K562 (cell line): Measurements from ENCODE around the gene COL15A1. TPM values are rescaled to one million over a fixed set of nuclear protein-coding genes. Genes with fewer than 3 reads are reported as not detected.
A peak's percentile ranks its signal among the peaks of the same experiment; 100 is the strongest.

ENCODE experiments used
- CREB3 ChIP-seq: fragments of 450-650 bp; conservative IDR thresholded peaks from 2 replicates; pipeline ENCODE4 v1.6.1; 2016; ENCODE audit warnings: missing genetic modification characterization, low read depth, mild to moderate bottlenecking, missing compliant biosample characterization, moderate library complexity
- CXXC5 ChIP-seq: fragments of 250-450 bp; sonication (Bioruptor Pico); IDR thresholded peaks from 2 replicates; pipeline ENCODE4 v1.8.0; 2022; ENCODE audit warnings: inconsistent platforms, mild to moderate bottlenecking, moderate library complexity
- E2F3 ChIP-seq: fragments of 250-450 bp; sonication (Bioruptor Pico); IDR thresholded peaks from 2 replicates; pipeline ENCODE4 v1.4.0; 2020; ENCODE audit warnings: mild to moderate bottlenecking
- ERF ChIP-seq: fragments of 450-650 bp; formaldehyde crosslinking; IDR thresholded peaks from 2 replicates; pipeline ENCODE4 v1.4.0; 2020; ENCODE audit warnings: mild to moderate bottlenecking, mixed read lengths
- FOXM1 ChIP-seq, 2 experiments: fragments of 450-650 bp in 1 of 2; sonication (generic) in 1 of 2; formaldehyde crosslinking in 1 of 2; IDR thresholded peaks; 2 replicates each; pipeline versions ENCODE4 v1.6.1 to v1.9.0; 2017 to 2022; ENCODE audit warnings: low read depth in 2 of 2, mild to moderate bottlenecking in 2 of 2, missing genetic modification reagents in 1 of 2, moderate library complexity in 1 of 2
- HDAC1 ChIP-seq, 2 experiments: fragments of 450-650 bp; IDR thresholded peaks; 2 replicates each; pipeline ENCODE4 v1.6.1; 2016 to 2017; ENCODE audit warnings: inconsistent platforms in 1 of 2, mild to moderate bottlenecking in 1 of 2, moderate library complexity in 1 of 2
- HDGF ChIP-seq: fragments of 450-650 bp; IDR thresholded peaks from 2 replicates; pipeline ENCODE4 v1.6.1; 2016
- PCBP1 ChIP-seq: fragments of 200-400 bp; formaldehyde crosslinking; IDR thresholded peaks from 2 replicates; pipeline ENCODE4 v1.6.1; 2018; ENCODE audit warnings: mild to moderate bottlenecking, low read depth, low read length; ENCODE audit not compliant: poor library complexity, severe bottlenecking
- POLR2G ChIP-seq: fragments of 200-400 bp; formaldehyde crosslinking; IDR thresholded peaks from 2 replicates; pipeline ENCODE4 v1.6.1; 2017; ENCODE audit warnings: low read depth, mild to moderate bottlenecking, antibody characterized with exemption, low read length, moderate library complexity
- PRPF4 ChIP-seq: fragments of 200-400 bp; formaldehyde crosslinking; IDR thresholded peaks from one replicate; pipeline ENCODE4 v1.6.1; 2017; ENCODE audit warnings: low read length, low read depth, mild to moderate bottlenecking; ENCODE audit not compliant: insufficient read depth, poor library complexity, severe bottlenecking
- PURB ChIP-seq: sonication (generic); formaldehyde crosslinking; IDR thresholded peaks from 2 replicates; pipeline ENCODE4 v1.9.0; 2021; ENCODE audit warnings: low read depth, mild to moderate bottlenecking, missing genetic modification reagents
- RBFOX2 ChIP-seq: fragments of 200-400 bp; formaldehyde crosslinking; IDR thresholded peaks from 2 replicates; pipeline ENCODE4 v1.6.1; 2017; ENCODE audit warnings: low read depth, mild to moderate bottlenecking, low read length, moderate library complexity
- U2AF2 ChIP-seq: fragments of 200-400 bp; formaldehyde crosslinking; optimal IDR thresholded peaks from 2 replicates; pipeline ENCODE3; 2017; ENCODE audit warnings: low read depth, mild to moderate bottlenecking, low read length
- polyA plus RNA-seq, 8 experiments: library from polyadenylated mRNA; depleted of rRNA in 4 of 8; stranded (reverse) in 5 of 8; unstranded in 3 of 8; fragments of >200 nt; fragmentation: Nextera tagmentation in 2 of 8; fragmentation: Illumina TruSeq in 1 of 8; extraction: Ambion mirVana in 2 of 8; extraction: Trizol in 1 of 8; gene quantifications; 2 replicates each; pipeline versions ENCODE4 v1.2.1 to v1.2.3, GENCODE V29; 2011 to 2014; ENCODE audit warnings: inconsistent platforms in 1 of 8, missing spikeins in 1 of 8
- total RNA-seq, 7 experiments: library from RNA; depleted of rRNA in 6 of 7; stranded (reverse); fragments of >200 nt in 6 of 7; fragmentation: Illumina TruSeq in 2 of 7; extraction: Trizol in 2 of 7; gene quantifications; 2 replicates each; pipeline versions ENCODE4 v1.2.1 to v1.2.3, GENCODE V29; 2011 to 2021; ENCODE audit warnings: low replicate concordance in 1 of 7
- TF ChIP-seq, protein P1 (sequence below): sonication (generic); formaldehyde crosslinking; IDR thresholded peaks from 2 replicates; pipeline ENCODE4 v1.8.0; 2023; ENCODE audit warnings: missing genetic modification reagents, mild to moderate bottlenecking, borderline replicate concordance
- TF ChIP-seq, protein P2 (sequence below): sonication (generic); formaldehyde crosslinking; IDR thresholded peaks from 2 replicates; pipeline ENCODE4 v1.8.0; 2022; ENCODE audit warnings: missing genetic modification reagents, mild to moderate bottlenecking, borderline replicate concordance
- TF ChIP-seq, protein P3 (sequence below): fragments of 450-650 bp; IDR thresholded peaks from 2 replicates; pipeline ENCODE4 v1.7.1; 2018; ENCODE audit warnings: mild to moderate bottlenecking, low read depth; ENCODE audit not compliant: partially characterized antibody

The COL15A1 gene
- total and polyA plus RNA-seq, 9 of the 15 experiments (the other 6 are each of a cell fraction or from before 2014, with no cell fraction given), result 0.46 to 5.1 (median 2.6) TPM

DNA sequence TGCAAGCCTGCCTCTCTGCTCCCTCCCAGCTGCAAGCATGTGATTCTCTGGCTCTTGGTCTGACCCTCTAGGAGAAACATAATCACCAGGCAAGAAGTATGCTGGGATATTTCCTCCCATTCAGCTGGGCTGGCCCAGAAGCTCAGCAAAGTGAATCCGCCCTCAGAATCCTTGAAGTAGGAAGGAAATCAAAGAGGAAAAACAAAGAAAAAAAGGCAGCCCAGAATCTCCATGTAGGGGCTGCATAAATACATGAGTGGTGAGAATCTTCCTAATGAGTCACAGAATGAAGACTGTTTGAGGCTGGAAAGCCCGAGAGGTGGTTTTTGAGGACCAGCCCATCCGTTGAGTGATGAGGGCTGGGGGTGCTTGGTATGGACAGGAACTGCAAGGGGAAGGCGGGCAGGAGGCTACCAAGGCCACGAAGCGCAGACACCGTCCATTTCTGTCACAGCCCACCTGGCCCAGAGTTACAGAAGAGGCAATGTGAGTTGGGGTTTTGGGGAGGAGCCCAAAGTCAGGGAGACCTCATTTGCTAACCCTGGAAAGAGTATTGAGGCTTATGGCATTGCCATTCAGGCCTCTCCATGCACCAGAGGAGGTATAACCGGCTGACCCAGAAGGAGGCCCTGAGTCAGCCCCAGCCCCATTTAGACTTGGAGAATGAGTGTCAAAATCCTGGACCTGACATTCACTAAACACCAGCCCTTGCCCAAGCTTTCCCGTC is 127.8 kb downstream of the COL15A1 start (continued):
- TF ChIP-seq PRPF4, result no peak
- no peak for TF ChIP-seq PCBP1
- no peak for TF ChIP-seq CREB3 (tag)
- TF ChIP-seq U2AF2, result no peak
- TF ChIP-seq FOXM1 (IDR thresholded peaks at IDR 0.05; ENCODE audit: low read depth), result no peak
- TF ChIP-seq FOXM1 (CRISPR knock-in tag; IDR thresholded peaks at IDR 0.05; ENCODE audit: low read depth), result no peak
- TF ChIP-seq HDAC1 (IDR thresholded peaks at IDR 0.05), result no peak
- TF ChIP-seq POLR2G, result no peak
- TF ChIP-seq, protein P1, sequence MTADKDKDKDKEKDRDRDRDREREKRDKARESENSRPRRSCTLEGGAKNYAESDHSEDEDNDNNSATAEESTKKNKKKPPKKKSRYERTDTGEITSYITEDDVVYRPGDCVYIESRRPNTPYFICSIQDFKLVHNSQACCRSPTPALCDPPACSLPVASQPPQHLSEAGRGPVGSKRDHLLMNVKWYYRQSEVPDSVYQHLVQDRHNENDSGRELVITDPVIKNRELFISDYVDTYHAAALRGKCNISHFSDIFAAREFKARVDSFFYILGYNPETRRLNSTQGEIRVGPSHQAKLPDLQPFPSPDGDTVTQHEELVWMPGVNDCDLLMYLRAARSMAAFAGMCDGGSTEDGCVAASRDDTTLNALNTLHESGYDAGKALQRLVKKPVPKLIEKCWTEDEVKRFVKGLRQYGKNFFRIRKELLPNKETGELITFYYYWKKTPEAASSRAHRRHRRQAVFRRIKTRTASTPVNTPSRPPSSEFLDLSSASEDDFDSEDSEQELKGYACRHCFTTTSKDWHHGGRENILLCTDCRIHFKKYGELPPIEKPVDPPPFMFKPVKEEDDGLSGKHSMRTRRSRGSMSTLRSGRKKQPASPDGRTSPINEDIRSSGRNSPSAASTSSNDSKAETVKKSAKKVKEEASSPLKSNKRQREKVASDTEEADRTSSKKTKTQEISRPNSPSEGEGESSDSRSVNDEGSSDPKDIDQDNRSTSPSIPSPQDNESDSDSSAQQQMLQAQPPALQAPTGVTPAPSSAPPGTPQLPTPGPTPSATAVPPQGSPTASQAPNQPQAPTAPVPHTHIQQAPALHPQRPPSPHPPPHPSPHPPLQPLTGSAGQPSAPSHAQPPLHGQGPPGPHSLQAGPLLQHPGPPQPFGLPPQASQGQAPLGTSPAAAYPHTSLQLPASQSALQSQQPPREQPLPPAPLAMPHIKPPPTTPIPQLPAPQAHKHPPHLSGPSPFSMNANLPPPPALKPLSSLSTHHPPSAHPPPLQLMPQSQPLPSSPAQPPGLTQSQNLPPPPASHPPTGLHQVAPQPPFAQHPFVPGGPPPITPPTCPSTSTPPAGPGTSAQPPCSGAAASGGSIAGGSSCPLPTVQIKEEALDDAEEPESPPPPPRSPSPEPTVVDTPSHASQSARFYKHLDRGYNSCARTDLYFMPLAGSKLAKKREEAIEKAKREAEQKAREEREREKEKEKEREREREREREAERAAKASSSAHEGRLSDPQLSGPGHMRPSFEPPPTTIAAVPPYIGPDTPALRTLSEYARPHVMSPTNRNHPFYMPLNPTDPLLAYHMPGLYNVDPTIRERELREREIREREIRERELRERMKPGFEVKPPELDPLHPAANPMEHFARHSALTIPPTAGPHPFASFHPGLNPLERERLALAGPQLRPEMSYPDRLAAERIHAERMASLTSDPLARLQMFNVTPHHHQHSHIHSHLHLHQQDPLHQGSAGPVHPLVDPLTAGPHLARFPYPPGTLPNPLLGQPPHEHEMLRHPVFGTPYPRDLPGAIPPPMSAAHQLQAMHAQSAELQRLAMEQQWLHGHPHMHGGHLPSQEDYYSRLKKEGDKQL (CRISPR knock-in tag), result no peak
- TF ChIP-seq, protein P2, sequence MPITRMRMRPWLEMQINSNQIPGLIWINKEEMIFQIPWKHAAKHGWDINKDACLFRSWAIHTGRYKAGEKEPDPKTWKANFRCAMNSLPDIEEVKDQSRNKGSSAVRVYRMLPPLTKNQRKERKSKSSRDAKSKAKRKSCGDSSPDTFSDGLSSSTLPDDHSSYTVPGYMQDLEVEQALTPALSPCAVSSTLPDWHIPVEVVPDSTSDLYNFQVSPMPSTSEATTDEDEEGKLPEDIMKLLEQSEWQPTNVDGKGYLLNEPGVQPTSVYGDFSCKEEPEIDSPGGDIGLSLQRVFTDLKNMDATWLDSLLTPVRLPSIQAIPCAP (CRISPR knock-in tag), result no peak
- no peak for TF ChIP-seq PURB (CRISPR knock-in tag)
- no peak for TF ChIP-seq RBFOX2
- peak; percentile 50; the same call in 1 of the 2 replicates for TF ChIP-seq CXXC5 (CRISPR knock-in tag)
- TF ChIP-seq HDGF, result no peak
- TF ChIP-seq, protein P3, sequence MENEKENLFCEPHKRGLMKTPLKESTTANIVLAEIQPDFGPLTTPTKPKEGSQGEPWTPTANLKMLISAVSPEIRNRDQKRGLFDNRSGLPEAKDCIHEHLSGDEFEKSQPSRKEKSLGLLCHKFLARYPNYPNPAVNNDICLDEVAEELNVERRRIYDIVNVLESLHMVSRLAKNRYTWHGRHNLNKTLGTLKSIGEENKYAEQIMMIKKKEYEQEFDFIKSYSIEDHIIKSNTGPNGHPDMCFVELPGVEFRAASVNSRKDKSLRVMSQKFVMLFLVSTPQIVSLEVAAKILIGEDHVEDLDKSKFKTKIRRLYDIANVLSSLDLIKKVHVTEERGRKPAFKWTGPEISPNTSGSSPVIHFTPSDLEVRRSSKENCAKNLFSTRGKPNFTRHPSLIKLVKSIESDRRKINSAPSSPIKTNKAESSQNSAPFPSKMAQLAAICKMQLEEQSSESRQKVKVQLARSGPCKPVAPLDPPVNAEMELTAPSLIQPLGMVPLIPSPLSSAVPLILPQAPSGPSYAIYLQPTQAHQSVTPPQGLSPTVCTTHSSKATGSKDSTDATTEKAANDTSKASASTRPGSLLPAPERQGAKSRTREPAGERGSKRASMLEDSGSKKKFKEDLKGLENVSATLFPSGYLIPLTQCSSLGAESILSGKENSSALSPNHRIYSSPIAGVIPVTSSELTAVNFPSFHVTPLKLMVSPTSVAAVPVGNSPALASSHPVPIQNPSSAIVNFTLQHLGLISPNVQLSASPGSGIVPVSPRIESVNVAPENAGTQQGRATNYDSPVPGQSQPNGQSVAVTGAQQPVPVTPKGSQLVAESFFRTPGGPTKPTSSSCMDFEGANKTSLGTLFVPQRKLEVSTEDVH, result no peak
- 0 out of 2 replicates have a peak, but pooled peaks have one; percentile 9 for TF ChIP-seq E2F3 (CRISPR knock-in tag)
- 0 out of 2 replicates have a peak, but pooled peaks have one; percentile 64 for TF ChIP-seq ERF
